OCI-LY1 (cell line): ENCODE data around the gene LETM1.

Source experiments
- EZH2 ChIP-seq: fragments of 200-600 bp; sonication (generic), shearing (Covaris generic); IDR thresholded peaks from 2 replicates; pipeline ENCODE4 v1.8.0; 2017; ENCODE audit warnings: borderline replicate concordance, mixed run types, mild to moderate bottlenecking, antibody characterized with exemption, low read length, moderate library complexity, mixed read lengths
- TF ChIP-seq, protein P1 (sequence below): fragments of 200-600 bp; sonication (generic), shearing (Covaris generic); IDR thresholded peaks from 2 replicates; pipeline ENCODE4 v1.5.1; 2017; ENCODE audit warnings: mild to moderate bottlenecking, antibody characterized with exemption, low read length, moderate library complexity, mixed read lengths

DNA sequence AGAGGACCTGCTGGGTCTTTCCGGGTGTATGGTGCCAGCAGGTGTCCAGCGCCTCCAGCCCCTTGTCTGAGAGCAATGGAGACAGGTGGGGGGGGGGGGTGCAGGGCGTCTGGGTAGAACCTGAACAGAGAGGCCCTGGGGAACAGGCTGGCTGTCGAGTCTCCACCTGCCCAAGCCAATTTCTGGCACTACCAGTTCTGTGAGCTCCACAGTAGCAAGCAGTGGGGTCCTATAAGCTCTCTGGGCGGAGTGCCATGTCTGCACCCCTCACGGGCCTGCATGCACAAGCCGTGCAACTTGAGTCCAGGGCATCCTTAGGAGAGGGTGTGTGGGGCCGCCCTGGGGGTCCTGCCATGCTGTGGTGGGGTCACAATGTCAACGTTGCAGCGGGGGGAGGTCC is 72.9 kb downstream of the LETM1 start:
- TF ChIP-seq, protein P1, sequence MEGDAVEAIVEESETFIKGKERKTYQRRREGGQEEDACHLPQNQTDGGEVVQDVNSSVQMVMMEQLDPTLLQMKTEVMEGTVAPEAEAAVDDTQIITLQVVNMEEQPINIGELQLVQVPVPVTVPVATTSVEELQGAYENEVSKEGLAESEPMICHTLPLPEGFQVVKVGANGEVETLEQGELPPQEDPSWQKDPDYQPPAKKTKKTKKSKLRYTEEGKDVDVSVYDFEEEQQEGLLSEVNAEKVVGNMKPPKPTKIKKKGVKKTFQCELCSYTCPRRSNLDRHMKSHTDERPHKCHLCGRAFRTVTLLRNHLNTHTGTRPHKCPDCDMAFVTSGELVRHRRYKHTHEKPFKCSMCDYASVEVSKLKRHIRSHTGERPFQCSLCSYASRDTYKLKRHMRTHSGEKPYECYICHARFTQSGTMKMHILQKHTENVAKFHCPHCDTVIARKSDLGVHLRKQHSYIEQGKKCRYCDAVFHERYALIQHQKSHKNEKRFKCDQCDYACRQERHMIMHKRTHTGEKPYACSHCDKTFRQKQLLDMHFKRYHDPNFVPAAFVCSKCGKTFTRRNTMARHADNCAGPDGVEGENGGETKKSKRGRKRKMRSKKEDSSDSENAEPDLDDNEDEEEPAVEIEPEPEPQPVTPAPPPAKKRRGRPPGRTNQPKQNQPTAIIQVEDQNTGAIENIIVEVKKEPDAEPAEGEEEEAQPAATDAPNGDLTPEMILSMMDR, result no peak
- TF ChIP-seq EZH2, result no peak
